Common myeloid progenitor, CD34-positive (primary cell): ENCODE results near the gene PRXL2A.

ENCODE experiments used
- CTCF ChIA-PET: fragments of 350-600 bp; sonication (Branson Sonifier 250); formaldehyde crosslinking; loops from one replicate; lab custom pipeline; 2021; ENCODE audit warnings: antibody characterized with exemption; lab: Charles Lee
- POLR2A ChIA-PET: fragments of 350-600 bp; sonication (Branson Sonifier 250); formaldehyde crosslinking; loops from one replicate; lab custom pipeline; 2021; ENCODE audit warnings: antibody characterized with exemption; lab: Charles Lee
- DNase-seq, 3 donors: peaks; one replicate each; pipeline versions ENCODE4 v3.0.0 to v3.0.0-alpha.2; 2013
- H3K27ac ChIP-seq, 2 experiments: 1 replicate in 1 of 2; 2 replicates in 1 of 2; pipeline ENCODE4 v1.7.0; 2013; ENCODE audit warnings: inconsistent platforms in 2 of 2, low read length in 2 of 2, mild to moderate bottlenecking in 2 of 2, low read depth in 1 of 2, moderate library complexity in 1 of 2; ENCODE audit not compliant: severe bottlenecking in 2 of 2, insufficient read depth in 1 of 2, poor library complexity in 1 of 2
- H3K27me3 ChIP-seq, 5 experiments: replicated peaks in 2 of 5; 1 replicate in 3 of 5; 2 replicates in 2 of 5; pipeline versions ENCODE4 v1.6.1 to v1.7.0; 2013; ENCODE audit warnings: low read length in 4 of 5, mild to moderate bottlenecking in 2 of 5, moderate library complexity in 2 of 5, inconsistent platforms in 1 of 5; ENCODE audit not compliant: insufficient read depth in 5 of 5, control insufficient read depth in 4 of 5
- H3K36me3 ChIP-seq, 4 experiments: 1 replicate in 2 of 4; 2 replicates in 2 of 4; pipeline versions ENCODE4 v1.6.1 to v1.7.0; 2013; ENCODE audit warnings: low read length in 3 of 4, control low read depth in 1 of 4, mild to moderate bottlenecking in 1 of 4; ENCODE audit not compliant: control insufficient read depth in 4 of 4, insufficient read depth in 4 of 4
- H3K4me1 ChIP-seq, 4 experiments: 1 replicate in 3 of 4; 2 replicates in 1 of 4; pipeline versions ENCODE4 v1.6.1 to v1.7.1; 2013; ENCODE audit warnings: low read length in 3 of 4, mild to moderate bottlenecking in 3 of 4, control low read depth in 1 of 4, inconsistent platforms in 1 of 4, moderate library complexity in 1 of 4; ENCODE audit not compliant: control insufficient read depth in 4 of 4, insufficient read depth in 4 of 4; ENCODE audit errors: control extremely low read depth in 1 of 4
- H3K4me3 ChIP-seq, 7 experiments: 1 replicate in 4 of 7; 2 replicates in 3 of 7; pipeline versions ENCODE4 v1.5.1 to v1.7.0; 2013; ENCODE audit warnings: mild to moderate bottlenecking in 7 of 7, low read length in 6 of 7, moderate library complexity in 6 of 7, inconsistent platforms in 2 of 7, low read depth in 2 of 7, control low read depth in 1 of 7; ENCODE audit not compliant: insufficient read depth in 4 of 7, control insufficient read depth in 1 of 7; ENCODE audit errors: extremely low read depth in 1 of 7
- H3K9me3 ChIP-seq, 5 experiments: 1 replicate in 4 of 5; 2 replicates in 1 of 5; pipeline versions ENCODE4 v1.6.1 to v1.7.1; 2013; ENCODE audit warnings: low read length in 4 of 5, mild to moderate bottlenecking in 2 of 5, inconsistent platforms in 1 of 5, low read depth in 1 of 5, moderate library complexity in 1 of 5; ENCODE audit not compliant: control insufficient read depth in 4 of 5, insufficient read depth in 2 of 5; ENCODE audit errors: control extremely low read depth in 1 of 5
- WGBS: methylation state at CpG from one replicate; pipeline ENCODE4 v1.1.5; 2013; ENCODE audit not compliant: insufficient coverage; 5-methylcytosine and 5-hydroxymethylcytosine counted together

The PRXL2A gene

DNA sequence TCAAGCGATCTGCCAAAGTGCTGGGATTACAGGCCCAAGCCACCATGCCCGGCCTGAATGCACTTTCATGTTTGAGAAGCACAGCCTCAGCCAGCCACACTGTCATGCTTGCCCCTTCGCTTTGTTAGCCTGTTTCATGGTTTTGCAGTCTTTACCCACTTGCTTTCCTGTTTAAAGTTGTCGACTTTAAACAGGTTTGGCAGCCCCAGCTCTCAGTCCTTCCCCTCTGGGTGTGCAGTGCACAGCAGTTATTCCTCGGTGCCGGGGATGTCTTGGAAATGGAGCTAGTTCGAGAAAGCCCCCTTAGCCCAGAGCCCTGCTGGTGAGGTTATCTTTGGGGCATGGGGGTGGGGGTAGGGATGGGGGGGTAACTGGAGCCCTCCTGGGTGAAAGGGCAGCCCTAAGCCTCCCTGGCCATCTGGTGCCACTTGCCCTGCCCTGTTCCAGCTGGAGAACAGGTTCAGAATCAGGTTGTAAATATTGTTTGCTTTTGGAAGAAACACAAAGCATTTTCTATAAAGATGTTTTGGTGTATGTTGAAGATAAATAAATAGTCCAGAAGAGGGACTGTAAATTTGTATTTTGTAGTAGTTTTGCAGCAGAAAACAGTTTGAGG is 60.6 kb downstream of the PRXL2A start:
- POLR2A ChIA-PET: interaction anchor here (1.0 kb wide), 1 partner anchor 10 kb away, joined by 5 read pairs; no protein-coding TSS in a partner anchor
- peaks cover 0 to 24% (median 9%) of the 10 kb centered on the region in 4 experiments for H3K36me3 ChIP-seq
- H3K9me3 ChIP-seq: no peaks in the 10 kb centered on the region
- H3K4me1 ChIP-seq: peaks cover 16 to 53% (median 46%) of the 10 kb centered on the region in 4 experiments
- H3K4me3 ChIP-seq: peak overlapping the region in 1 of 7 experiments; percentile 14
- no peaks in the 10 kb centered on the region for H3K27me3 ChIP-seq
- CTCF ChIA-PET: interaction anchor here (1.2 to 11.1 kb wide), 8 partner anchors 8 to 39 kb away, joined by 3 to 58 read pairs (median 11); no protein-coding TSS in a partner anchor
- no peak for DNase-seq
- WGBS: 60% methylated on average over 4 of the region's 7 CpGs
- no peak overlapping the region for H3K27ac ChIP-seq

DNA sequence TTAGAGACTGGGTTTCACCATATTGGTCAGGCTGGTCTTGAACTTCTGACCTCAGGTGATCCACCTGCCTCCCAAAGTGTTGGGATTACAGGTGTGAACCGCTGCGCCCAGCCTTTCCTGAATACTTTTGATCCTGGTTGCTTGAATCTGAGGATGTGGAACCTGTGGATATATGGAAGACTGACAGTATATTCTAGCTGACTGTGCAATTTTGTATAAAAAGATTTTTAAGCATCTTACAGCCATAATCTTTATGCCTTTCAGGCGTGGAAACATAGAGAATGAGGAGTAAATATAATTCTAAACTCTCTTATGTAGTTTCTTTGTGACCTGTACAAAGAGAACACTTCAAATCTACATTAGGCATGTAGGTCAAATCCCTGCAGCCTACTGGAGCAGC is 61.9 kb downstream of the PRXL2A start:
- no peak overlapping the region for H3K4me3 ChIP-seq
- no peaks in the 10 kb centered on the region for H3K9me3 ChIP-seq
- CTCF ChIA-PET: interaction anchor here (1.0 to 11.1 kb wide), 7 partner anchors 10 to 36 kb away, joined by 3 to 58 read pairs (median 8); no protein-coding TSS in a partner anchor
- 100% methylated on average over 1 of the region's 3 CpGs for WGBS
- peaks cover 0 to 26% (median 10%) of the 10 kb centered on the region in 4 experiments for H3K36me3 ChIP-seq
- peaks cover 16 to 39% (median 34%) of the 10 kb centered on the region in 4 experiments for H3K4me1 ChIP-seq
- no peak for DNase-seq
- H3K27me3 ChIP-seq: no peaks in the 10 kb centered on the region
- H3K27ac ChIP-seq: no peak overlapping the region
- POLR2A ChIA-PET: interaction anchor here (0.9 kb wide), 1 partner anchor 18 kb away, joined by 3 read pairs; no protein-coding TSS in a partner anchor

DNA sequence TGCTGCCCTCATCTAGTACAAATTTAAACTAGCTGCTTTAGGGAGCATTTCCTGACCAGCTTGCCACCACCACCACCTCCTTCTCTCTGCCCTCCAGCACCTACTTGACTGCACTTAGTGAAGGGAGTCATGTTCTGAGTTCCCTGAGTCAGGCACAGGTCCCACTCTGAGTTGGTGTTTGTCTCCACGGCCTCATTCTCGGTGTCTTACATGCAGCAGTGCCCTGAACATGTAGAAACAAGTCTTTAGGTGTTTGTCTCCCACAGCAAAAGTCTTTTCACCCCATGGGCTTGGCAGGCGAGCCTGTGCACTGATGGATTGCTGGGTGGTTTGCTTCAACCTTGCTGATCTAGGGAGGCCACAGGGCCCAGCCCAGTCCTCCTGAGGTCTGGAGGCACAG is 62.6 kb downstream of the PRXL2A start:
- ChIA-PET POLR2A (interaction anchor here (0.9 kb wide), 1 partner anchor 17 kb away, joined by 3 read pairs; no protein-coding TSS in a partner anchor), CTCF (interaction anchor here (1.0 to 11.1 kb wide), 8 partner anchors 8 to 49 kb away, joined by 3 to 58 read pairs (median 8); no protein-coding TSS in a partner anchor)
- no peaks in the 10 kb centered on the region for H3K9me3 ChIP-seq
- H3K4me3 ChIP-seq: no peak overlapping the region
- no peak overlapping the region for H3K27ac ChIP-seq
- WGBS: 100% methylated on average over 3 of the region's 3 CpGs
- no peak for DNase-seq
- peaks cover 12 to 32% (median 26%) of the 10 kb centered on the region in 4 experiments for H3K4me1 ChIP-seq
- H3K27me3 ChIP-seq: no peaks in the 10 kb centered on the region
- H3K36me3 ChIP-seq: peaks cover 0 to 26% (median 10%) of the 10 kb centered on the region in 4 experiments

DNA sequence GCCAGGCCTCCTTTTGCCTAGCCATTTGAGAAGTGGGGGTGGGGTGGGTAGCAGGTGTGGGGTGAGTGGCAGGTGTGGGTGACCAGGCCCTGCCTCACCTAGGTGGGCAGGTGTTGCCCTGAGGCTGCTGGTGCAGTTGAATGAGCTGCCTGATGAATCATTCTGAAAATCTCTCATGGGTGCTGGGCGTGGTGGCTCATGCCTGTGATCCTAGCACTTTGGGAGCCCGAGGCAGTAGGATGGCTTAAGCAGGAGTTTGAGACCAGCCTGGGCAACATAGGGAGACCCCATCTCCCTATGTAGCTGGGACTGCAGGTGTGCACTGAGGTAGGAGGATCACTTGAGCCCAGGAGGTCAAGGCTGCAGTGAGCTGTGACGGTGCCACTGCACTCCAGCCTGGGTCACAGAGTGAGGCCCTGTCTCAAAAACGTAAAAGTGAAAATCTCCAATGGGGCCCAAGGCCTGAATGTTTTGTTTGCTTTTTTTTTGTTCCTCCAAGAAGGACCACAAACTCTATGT is 63.4 kb downstream of the PRXL2A start:
- Histone ChIP-seq H3K4me3 (no peak overlapping the region), H3K27ac (no peak overlapping the region), H3K9me3 (peaks cover 0 to 2% (median under 1%) of the 10 kb centered on the region in 5 experiments), H3K36me3 (peaks cover 0 to 28% (median 13%) of the 10 kb centered on the region in 4 experiments), H3K4me1 (peaks cover 11 to 24% (median 20%) of the 10 kb centered on the region in 4 experiments), H3K27me3 (no peaks in the 10 kb centered on the region)
- POLR2A ChIA-PET: no interaction called here
- DNase-seq: no peak
- 98% methylated on average over 4 of the region's 4 CpGs for WGBS
- CTCF ChIA-PET: interaction anchor here (1.1 to 11.1 kb wide), 7 partner anchors 9 to 50 kb away, joined by 3 to 58 read pairs (median 8); no protein-coding TSS in a partner anchor

DNA sequence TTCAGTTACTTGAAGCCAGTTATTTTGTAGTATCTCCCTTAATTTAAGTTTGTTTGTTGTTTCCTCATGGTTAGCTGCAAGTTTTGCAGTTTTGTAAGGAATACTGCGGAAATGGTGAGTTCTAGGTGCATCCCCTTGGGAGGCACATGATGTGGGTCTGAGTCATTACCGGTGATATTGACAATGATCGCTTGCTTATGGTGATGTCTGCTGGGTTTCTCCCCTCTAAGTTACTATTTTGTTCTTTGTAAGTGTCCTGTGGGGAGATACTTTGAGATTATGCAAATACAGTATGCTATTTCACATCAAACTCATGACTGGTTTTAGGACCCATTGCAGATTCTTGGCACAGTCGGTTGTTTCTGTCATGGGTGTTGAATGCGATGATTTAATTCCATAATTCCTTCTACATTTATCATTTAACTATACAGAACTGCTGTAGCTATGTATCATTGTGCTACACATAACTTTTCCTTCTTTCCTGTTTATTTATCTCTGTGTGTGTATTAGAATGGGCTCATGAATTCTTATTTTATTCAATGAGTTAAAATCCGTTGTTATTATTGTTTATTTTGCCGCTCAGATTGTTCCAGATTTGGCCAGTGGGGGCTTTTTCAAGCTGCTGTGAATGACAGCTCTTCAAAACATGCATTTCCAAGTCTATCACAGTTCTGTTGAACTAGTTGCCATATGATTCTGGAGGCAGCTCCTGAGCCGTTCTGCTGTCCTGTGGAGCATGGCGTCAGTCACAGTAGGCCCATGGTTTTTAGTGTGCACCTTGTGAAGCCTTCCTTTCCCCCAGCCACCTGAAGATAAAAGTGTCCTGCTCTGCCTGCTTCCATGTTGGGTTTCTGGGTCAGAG is 64.1 kb downstream of the PRXL2A start:
- POLR2A ChIA-PET: no interaction called here
- H3K4me3 ChIP-seq: no peak overlapping the region
- no peak overlapping the region for H3K27ac ChIP-seq
- H3K4me1 ChIP-seq: peaks cover 4 to 17% (median 15%) of the 10 kb centered on the region in 4 experiments
- 91% methylated on average over 6 of the region's 9 CpGs for WGBS
- peaks cover 0 to 34% (median 17%) of the 10 kb centered on the region in 4 experiments for H3K36me3 ChIP-seq
- DNase-seq: no peak
- H3K9me3 ChIP-seq: peaks cover 0 to 9% (median 4%) of the 10 kb centered on the region in 5 experiments
- H3K27me3 ChIP-seq: no peaks in the 10 kb centered on the region
- CTCF ChIA-PET: interaction anchor here (0.5 to 3.6 kb wide), 9 partner anchors 9 to 33 kb away, joined by 3 to 14 read pairs (median 4); no protein-coding TSS in a partner anchor

DNA sequence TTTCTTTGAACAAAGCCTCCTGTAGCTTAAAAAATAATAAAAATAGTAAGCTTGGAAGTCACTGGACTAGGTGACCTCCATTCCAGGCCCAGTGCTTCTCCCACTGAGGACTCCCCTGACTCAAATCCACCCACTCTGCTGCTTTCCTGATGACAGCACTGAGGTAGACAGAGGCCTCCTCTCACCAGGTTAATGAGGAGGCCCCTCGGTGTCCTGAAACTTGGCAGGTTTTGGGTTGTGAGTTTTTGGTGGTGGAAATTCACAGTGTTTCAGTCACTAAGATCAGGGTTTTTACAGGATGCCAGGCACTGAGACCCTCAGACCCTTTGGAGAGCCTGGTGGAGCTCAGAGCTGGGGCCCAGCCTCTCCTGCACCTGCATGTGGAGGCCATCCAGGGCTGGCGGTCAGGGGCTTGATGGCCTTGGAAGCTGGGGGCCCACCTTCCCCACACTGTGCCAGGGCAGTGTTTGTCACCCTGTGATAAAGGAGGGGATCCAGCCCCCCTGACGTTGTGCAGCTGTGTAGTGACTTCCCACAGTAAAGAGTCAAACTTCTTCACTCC is 64.8 kb downstream of the PRXL2A start:
- Histone ChIP-seq H3K4me1 (peaks cover 4 to 10% (median 8%) of the 10 kb centered on the region in 4 experiments), H3K4me3 (no peak overlapping the region)
- CTCF ChIA-PET: interaction anchor here (0.5 to 3.6 kb wide), 10 partner anchors 10 to 32 kb away, joined by 3 to 14 read pairs (median 4); no protein-coding TSS in a partner anchor

More for the DNA sequence above, 64.8 kb downstream of the PRXL2A start:
- H3K27me3 ChIP-seq: no peaks in the 10 kb centered on the region
- 100% methylated on average over 1 of the region's 3 CpGs for WGBS
- no peak overlapping the region for H3K27ac ChIP-seq
- DNase-seq: no peak
- peaks cover under 1 to 14% (median 6%) of the 10 kb centered on the region in 5 experiments for H3K9me3 ChIP-seq
- H3K36me3 ChIP-seq: peaks cover 0 to 37% (median 20%) of the 10 kb centered on the region in 4 experiments
- POLR2A ChIA-PET: interaction anchor here (0.6 kb wide), 1 partner anchor 10 kb away, joined by 3 read pairs; no protein-coding TSS in a partner anchor
